ENCODE data around the gene TESK2.
"Not testable (repeated sequence)": the region's sequence is repeated elsewhere in the genome, so short reads cannot be mapped to it uniquely, and the experiment has no call there.

TESK2 gene, protein sequence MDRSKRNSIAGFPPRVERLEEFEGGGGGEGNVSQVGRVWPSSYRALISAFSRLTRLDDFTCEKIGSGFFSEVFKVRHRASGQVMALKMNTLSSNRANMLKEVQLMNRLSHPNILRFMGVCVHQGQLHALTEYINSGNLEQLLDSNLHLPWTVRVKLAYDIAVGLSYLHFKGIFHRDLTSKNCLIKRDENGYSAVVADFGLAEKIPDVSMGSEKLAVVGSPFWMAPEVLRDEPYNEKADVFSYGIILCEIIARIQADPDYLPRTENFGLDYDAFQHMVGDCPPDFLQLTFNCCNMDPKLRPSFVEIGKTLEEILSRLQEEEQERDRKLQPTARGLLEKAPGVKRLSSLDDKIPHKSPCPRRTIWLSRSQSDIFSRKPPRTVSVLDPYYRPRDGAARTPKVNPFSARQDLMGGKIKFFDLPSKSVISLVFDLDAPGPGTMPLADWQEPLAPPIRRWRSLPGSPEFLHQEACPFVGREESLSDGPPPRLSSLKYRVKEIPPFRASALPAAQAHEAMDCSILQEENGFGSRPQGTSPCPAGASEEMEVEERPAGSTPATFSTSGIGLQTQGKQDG

DNA sequence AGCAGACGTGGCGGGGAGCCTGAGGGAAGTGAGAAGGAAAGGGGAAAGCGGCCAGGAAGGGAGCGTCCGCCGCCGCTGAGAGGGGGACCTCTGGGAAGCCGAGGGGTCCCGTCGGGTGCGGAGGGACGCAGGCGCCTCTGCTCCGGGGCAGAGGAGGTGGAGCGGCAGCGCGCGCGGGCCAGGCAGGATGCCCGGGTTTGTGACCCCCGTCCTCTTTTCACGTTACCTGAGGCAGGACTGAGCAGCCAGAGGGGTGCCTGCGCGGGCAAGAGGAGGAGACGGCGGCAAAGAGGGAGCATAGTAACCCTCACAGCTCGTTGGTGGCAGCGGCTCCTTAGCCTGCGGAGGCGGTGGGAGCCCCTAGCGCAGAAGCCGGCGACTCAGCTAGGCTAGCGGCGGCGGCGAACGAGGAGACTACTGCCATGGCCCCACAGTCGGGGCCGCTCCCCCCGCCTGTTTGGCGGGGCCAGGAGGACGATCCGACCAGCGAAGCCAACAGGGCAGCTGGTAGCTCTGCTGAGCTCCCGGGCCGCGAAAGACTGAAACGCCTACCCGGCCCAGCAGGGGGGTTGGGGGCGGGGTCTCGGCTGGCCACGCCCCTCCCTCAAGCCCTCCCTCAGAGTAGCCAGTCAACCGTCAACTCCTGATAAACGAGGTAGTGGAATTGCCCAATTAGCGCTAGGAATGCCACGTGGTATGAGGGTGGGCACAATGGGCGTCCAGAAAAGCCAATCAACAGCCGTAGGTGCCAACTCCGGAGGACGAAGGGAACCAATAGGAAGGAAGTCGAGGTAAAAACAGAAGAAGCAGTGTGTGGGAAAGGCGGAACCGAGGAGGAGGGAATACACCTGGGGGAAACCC, at the start of gene TESK2:
Gene TESK2 (minus strand): TSS at position 538 of the 861 bp plus-strand sequence. CDS start 33,378 bp downstream, outside the sequence.
- peak; percentile 100 for DNase-seq

DNA sequence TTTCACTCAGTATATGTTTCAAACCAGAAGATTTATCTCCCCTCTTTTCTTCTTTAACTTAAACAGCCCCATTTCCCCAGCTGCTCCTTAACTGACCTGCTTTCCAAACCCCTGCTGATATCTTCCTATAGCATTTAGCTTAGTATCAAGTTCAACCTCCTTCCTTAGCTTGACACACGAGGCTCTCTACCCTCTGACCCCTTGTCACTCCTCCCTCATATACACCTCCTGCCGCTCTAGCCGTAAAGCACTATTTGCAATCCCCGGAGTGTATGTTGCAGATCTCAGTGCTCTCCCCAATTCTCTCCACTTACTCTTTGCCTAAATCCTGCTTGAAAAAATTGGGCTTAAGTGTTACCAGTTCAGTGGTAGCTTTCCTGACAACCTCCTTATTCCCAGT, 45.9 kb upstream of the TESK2 start:
- no peak for DNase-seq

DNA sequence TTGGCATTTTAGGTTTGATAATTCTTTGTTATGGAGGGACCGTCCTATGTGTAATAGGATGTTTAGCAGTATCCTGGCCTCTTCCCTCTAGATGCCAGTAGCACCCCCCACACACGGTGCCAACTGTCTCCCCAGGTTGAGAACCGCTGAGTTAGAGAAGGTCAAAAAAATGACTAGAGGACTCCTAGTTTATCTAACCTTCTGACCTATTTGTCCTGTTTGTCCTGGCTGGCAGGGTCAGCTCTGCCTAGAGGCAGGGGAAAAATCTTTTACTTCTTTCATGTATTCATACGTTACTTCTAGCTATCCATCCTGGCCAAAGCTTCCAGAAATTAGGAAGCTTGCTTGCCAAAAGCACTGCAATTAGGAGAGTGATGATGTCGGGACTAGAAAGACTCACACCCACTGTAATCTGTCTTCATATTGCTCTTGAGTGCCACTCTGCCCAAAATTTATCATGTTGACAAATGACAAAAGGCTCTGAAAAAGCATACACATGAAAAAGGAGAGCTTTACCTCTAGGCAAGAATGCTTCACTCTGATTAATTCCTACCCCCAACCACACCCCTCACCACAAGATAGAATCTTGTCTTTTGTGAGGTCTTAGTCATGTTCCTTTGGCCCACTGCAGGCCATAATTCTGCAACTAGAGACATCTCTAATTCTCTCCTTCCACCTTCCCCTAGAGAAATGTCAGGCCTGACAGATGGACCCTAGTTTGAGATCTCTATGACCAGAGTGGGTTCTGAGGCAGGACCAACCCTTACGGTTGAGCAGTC, 45.2 kb upstream of the TESK2 start:
- no peak for DNase-seq

DNA sequence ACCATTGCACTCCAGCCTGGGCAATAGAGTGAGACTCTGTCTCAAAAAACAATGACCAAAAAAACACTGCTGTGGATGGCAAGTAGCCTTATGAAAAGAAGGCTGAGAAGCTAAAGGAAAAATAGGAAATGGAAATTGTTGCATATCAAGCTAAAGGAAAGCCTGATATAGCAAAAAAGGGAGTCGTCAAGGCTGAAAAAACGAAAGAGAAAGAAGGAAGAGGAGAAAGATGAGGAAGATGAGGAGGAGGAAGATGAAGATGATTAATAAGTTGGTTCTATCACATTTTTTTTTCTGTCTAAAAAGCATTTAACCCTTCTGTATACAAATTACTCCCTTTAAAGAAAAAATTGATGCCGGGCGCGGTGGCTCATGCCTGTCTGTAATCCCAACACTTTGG, 40.9 kb upstream of the TESK2 start:
- DNase-seq, result no peak

DNA sequence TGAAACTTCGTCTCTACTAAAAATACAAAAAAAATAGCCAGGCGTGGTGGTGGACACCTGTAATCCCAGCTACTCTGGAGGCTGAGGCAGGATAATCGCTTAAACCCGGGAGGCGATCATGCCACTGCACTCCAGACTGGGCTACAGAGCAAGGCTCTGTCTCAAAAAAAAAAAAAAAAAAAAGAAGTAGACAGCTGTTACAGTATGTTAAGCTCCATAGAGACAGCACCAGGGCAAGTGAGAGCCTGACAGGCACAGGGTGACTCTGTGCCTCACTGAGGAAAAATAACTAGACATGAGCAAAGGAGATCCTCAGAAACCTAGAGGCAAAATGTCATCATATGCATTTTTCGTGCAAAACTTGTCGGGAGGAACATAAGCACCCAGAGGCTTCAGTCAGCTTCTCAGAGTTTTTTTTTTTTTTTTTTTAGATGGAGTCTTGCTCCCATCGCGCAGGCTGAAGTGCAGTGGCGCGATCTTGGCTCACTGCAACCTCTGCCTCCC, 39.7 kb upstream of the TESK2 start:
- DNase-seq, result no peak

DNA sequence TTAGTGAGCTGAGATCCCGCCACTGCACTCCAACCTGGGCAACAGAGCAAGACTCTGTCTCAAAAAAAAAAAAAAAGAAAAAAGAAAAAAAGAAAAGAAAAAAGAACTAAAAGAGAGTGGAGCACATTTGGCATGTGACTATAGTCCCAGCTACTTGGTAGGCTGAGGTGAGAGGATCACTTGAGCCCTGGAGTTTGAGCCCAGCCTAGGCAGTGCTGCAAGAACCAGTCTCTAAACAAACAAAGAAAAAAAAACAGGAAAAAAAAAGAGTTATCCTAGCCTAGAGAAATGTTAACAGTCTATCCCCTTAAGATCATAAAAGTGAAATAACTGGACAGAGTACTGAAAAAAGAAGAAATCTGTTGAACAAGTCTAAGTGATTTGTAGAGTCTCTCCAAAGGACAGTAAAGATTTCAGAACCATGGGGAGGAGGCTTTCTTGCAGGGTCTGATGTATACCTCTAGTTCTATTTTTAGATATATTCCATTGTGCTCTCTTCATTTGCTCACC, 35.2 kb upstream of the TESK2 start:
- DNase-seq, result no peak

DNA sequence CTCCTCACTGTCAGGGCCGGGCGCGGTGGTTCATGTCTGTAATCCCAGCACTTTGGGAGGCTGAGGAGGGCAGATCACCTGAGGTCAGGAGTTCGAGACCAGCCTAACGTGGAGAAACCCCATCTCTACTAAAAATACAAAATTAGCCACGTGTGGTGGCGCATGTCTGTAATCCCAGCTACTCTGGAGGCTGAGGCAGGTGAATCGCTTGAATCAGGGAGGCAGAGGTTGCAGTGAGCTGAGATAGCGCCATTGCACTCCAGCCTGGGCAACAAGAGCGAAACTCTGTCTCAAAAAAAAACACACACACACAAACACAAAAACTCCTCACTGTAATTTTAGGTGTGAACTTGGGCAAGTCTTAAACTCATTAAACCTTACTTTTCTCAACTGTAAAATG, 33.0 kb upstream of the TESK2 start:
- DNase-seq, result not testable (repeated sequence)

DNA sequence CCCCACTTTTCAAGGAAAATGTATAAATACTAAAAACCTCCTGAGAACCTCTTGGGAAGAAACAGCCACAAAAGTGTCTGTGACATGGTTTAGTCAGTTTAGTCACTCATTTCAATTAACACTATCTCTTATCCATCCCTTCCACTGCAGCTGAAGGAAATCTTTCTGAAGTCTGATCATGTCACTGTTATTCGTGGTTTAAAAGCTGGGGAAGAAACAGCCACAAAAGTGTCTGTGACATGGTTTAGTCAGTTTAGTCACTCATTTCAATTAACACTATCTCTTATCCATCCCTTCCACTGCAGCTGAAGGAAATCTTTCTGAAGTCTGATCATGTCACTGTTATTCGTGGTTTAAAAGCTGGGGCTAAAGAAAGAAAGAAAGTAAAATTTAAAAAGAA, 32.6 kb upstream of the TESK2 start:
- DNase-seq, result not testable (repeated sequence)

DNA sequence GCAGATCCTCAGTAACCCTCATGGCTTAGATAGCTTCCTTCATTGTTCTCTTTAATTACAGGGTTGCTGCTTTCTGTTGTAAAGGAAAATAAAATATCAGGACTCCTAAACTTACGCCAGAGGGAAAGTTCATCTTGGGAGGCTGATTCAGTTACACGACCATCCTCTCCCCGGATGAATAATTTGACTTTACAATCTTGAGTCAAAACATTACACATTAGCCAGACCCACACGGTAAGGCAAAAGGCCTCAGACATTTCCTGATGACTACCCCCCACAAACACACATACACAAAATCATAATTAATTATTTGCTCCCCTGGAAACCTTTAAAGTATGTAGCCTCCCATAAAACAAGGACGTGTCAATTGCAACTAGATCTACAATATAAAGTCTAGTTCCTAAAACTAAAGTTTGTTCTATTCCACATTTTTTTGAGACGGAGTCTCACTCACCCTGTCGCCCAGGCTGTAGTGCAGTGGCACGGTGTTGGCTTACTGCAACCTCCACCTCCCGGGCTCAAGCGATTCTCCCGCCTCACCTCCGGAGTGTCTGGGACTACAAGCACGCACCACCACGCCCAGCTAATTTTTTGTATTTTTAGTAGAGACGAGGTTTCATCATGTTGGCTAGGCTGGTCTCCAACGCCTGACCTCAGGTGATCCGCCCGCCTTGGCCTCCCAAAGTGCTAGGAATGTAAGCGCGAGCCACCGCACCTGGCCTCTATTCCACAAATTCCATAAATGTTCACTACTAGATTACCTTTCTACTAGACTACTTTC, 31.6 kb upstream of the TESK2 start:
- no peak for DNase-seq

DNA sequence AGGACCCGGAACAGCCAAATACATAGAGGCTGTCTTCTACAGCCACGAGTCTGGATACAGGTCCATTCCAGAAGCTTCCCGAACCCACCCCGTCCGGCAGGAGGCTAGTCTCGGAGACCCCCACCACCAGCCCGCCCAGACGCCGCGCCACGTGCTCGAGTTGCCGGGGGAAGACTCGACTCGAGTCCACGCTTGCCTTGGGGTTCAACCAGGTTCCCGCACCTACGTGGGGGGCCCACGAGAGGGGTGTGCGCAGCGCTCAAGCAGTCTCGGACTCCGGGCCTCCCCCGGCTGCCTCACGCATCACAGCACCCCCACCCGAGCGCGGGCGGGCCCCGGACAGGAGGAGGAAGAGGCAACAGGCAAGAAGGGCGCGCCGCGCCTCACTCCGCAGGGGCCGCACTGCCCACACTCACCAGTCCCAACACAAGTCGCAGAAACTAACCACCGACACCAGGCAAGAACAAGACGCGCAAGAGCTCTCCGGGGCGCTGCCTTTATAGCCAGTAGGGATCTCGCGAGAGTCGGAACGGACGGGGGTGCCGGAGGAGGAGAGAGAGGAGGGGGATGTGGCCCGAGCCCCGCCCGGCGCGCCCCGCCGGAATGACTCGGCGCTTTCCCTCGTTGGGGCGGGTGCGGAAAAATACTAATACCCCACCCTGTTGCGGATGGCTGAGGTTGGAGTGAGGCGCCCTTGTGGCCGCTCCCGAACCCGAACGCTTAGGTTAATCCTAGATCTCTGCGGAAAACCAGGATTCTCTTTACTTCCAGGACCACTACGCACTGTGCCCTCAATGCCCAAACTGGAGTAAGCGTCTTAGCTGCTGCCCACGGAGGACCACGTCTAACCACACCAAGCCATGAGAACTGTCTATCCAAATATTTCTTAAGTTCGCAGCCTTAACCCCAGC, 30.7 kb upstream of the TESK2 start, which contains the start of gene PRDX1:
Gene PRDX1 (minus strand): TSS at position 472 of the 911 bp plus-strand sequence. CDS start 2,841 bp downstream, outside the sequence.
- DNase-seq, result peak; percentile 91

DNA sequence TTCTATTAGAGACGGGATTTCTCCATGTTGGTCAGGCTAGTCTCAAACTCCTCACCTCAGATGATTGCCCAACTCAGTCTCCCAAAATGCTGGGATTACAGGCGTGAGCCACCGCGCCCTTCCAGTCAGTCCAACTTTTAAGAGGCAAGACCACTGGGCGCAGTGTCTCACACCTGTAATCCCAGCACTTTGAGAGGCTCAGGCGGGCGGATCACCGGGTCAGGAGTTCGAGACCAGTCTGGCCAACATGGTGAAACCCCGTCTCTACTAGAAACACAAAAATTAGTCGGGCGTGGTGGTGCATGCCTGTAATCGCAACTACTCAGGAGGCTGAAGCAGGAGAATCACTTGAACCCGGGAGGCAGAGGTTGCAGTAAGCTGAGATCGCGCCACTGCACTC, 28.8 kb upstream of the TESK2 start:
- not testable (repeated sequence) for DNase-seq

DNA sequence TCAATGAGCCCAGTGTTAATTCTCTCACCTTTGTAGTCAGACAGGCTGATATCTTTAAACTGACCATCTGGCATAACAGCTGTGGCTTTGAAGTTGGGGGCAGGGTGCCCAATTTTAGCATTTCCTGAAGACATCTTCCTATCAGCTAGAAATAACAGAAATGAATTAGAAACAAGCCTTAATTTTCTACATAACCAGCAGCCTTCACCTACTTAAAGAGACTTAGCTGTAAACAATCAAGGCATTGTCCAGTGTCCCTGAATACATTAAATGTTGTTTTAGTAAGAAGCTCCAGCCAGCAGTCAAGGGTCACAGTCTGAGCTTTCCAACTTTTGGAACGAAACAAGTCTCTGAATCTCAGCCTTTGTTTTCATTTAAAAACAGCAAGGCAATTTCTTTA, 27.9 kb upstream of the TESK2 start:
- DNase-seq, result no peak

DNA sequence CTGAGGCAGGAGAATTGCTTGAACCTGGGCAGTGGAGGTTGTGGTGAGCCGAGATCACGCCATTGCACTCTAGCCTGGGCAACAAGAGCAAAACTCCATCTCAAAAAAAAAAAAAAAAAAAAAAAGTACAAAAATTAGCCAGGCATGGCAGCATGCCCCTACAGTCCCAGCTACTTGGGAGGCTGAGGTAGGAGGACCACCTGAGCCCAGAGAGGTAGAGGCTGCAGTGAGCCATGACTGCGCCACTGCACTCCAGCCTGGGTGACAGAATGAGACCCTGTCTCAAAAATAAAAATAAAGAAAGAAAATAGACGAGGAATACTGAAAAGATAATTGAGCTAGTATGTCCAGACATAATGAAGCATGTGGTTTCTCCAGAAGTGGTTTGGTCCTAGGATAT, 27.4 kb upstream of the TESK2 start:
- DNase-seq, result not testable (repeated sequence)

DNA sequence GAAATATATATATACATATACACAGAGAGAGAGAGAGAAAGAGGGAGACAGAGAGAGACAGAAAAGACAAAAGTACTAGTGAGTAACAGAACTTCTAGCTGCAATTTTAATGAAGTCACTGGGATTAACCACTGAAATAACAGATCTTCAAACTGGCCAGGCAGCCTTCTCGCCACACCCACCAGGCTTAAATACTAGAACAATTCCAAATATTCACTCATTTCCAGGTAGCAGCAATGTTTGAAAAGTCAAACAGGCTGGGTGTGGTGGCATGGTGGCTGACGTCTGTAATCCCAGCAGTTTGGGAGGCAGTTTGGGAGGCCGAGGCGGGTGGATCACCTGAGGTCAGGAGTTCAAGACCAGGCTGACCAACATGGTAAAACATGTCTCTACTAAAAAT, 25.5 kb upstream of the TESK2 start:
- no peak for DNase-seq

DNA sequence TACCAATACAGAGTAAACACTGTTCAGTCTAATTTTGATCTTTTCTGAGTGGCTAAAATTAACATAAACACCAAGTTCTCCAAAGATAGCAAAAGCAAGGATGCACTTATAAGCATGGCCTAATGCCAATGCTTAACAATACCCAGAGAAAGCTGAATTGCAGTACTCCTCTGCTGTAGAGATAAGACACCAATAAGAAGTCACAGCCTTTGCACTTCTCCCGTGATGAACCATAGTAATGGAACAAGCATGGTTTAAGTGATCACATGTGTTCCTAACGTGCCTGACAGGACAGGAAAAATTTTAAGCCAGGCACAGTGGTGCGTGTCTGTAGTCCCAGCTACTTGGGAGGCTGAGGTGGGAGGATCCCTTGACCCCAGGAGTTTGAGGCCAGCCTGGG, 25.1 kb upstream of the TESK2 start:
- no peak for DNase-seq

DNA sequence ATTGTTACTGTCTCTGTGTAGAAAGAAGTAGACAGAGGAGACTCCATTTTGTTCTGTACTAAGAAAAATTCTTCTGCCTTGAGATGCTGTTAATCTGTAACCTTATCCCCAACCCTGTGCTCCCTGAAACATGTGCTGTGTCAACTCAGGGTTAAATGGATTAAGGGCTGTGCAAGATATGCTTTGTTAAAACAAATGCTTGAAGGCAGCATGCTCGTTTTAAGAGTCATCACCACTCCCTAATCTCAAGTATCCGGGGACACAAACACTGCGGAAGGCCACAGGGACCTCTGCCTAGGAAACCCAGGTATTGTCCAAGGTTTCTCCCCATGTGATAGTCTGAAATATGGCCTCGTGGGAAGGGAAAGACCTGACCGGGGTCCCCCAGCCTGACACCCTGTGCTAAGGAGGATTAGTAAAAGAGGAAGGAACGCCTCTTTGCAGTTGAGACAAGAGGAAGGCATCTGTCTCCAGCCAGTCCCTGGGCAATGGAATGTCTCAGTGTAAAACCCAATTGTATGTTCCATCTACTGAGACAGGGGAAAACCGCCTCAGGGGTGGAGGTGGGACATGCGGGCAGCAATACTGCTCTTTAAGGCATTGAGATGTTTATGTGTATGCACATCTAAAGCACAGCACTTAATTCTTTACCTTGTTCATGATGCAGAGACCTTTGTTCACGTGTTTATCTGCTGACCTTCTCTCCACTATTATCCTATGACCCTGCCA, 22.7 kb upstream of the TESK2 start:
- not testable (repeated sequence) for DNase-seq

DNA sequence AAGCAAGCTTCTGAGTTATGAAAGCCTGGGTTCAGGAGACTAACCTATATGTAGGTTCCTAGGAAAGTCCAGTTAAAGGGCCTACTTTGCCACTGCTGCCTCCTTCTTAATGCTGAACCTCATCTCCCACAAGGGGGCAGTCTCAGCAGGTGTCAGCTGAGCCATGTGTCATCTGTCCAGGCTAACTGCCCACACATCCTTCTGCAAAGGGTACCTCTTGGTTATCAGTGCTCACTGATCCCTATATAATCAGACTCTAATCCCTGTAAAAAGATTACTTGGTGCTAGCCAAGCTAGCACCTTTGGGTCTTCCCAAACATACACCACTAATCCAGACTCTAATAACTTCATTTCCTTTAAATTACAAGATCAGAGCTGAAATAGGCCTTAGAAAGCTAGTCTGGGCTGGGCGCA, 21.7 kb upstream of the TESK2 start:
- DNase-seq, result peak; percentile 49

DNA sequence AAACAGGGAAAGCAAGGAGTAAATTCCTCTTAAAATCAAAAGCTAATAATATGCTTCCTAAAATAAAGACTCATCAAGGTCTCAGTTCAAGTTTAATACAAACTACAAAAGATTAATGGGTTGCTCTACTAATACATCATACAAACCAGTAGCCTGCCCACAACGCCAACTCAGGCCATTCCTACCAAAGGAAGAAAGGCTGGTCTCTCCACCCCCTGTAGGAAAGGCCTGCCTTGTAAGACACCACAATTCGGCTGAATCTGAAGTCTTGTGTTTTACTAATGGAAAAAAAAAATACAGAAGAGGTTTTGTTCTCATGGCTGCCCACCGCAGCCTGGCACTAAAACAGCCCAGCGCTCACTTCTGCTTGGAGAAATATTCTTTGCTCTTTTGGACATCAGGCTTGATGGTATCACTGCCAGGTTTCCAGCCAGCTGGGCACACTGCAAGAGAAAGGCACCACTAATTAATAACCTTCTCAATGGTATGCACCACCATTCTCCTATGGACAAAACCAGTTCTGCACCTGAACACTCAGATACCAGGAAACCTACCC, 20.1 kb upstream of the TESK2 start:
- no peak for DNase-seq

Measured in NCI-H1105 treated with DMSO at 0.1 percent for 48 hours (cell line).